Fibroblast of pulmonary artery (primary cell): ENCODE results near the gene PROSER3.

ENCODE experiments used
- DNase-seq: peaks from one replicate; pipeline ENCODE4 v3.0.0-alpha.2; 2010; ENCODE audit warnings: low read depth
- H3K4me3 ChIP-seq: replicated peaks from 2 replicates; pipeline ENCODE4 v1.5.1; 2011; ENCODE audit warnings: low read depth, mild to moderate bottlenecking, control low read depth, low read length, moderate library complexity
- CTCF ChIP-seq: IDR thresholded peaks from 2 replicates; pipeline ENCODE4 v1.5.1; 2011; ENCODE audit warnings: mild to moderate bottlenecking, control low read depth, low read length, inconsistent platforms; ENCODE audit errors: missing control alignments

Gene PROSER3

GRCh38 chr19:35789195-35789977, 31.4 kb downstream of the PROSER3 start:
- no peak overlapping the region for H3K4me3 ChIP-seq
- no peak for TF ChIP-seq CTCF
- DNase-seq = no peak

DNA sequence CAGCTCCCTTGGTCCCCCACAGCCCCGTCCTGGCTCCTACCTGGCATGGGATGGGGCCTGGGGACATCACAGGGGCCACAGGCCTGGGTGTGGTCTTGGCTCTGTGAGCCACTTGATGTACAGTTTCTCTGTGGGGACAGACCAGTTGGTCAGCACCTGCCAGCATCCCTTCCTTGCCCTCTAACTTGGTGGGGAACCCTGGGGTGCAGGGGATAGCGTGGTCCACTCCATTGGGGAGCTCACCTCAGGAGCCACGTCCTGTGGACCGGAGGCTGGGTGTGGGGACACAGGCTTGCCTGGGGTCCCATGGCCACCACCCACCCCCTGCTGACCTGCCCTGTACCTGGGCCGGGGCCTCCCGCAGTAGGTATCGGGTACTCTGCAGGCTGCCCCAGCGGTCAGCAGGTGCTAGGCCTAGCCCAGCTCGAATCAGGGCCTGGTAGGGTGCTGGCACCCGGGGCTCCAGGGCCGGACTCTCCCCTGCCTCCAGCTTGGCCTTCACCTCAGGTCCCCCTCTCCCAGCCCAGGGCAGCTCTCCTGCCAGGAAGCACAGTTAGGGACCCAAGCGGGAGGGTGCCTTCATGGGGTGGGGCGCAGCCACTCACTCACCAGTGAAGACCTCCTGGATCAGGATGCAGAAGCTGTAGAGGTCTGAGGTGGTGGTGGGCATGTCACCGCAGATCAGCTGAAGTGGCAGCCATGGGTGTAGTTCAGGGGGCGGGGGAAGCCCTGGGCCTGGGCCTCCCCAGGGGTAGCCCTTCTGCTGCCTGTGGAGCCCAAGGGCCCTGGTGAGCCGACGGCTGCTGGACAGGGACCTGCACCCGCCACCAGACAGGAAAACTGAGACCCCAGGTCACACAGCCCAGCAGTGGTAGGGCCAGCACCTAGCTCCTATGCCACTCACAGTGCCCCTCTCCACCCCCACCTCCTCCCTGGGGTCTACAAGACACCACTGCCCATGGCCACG, 32.3 kb downstream of the PROSER3 start:
- DNase-seq = no peak
- no peak for TF ChIP-seq CTCF
- no peak overlapping the region for H3K4me3 ChIP-seq

- TF ChIP-seq CTCF = no peak
- no peak for DNase-seq
- no peak overlapping the region for H3K4me3 ChIP-seq
Measured at GRCh38 chr19:35790981-35791813, 33.2 kb downstream of the PROSER3 start.

DNA sequence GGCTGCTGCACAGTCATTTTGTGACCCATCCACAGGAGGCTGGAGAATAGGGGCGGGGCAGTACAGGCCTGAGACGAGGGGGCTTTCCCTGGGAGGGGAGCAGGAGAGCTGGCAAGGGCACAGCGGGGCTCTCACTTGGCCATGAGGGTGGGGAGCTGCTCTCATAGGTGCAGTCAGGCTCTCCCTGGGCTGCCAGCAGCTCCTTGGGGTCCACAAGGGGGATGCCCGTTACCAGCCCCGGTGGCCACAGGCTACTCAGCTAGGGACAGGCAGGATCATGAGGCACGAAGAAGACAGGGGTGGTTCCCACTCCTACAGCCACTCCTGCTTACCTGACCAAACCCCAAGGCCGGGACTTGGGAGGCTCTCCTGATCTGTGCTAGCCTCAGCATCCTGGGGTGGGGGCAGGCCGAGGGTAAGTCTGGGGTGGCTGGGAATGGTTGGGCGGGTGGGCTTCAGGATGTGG, 33.9 kb downstream of the PROSER3 start:
- H3K4me3 ChIP-seq = no peak overlapping the region
- no peak for TF ChIP-seq CTCF
- DNase-seq = no peak

DNA sequence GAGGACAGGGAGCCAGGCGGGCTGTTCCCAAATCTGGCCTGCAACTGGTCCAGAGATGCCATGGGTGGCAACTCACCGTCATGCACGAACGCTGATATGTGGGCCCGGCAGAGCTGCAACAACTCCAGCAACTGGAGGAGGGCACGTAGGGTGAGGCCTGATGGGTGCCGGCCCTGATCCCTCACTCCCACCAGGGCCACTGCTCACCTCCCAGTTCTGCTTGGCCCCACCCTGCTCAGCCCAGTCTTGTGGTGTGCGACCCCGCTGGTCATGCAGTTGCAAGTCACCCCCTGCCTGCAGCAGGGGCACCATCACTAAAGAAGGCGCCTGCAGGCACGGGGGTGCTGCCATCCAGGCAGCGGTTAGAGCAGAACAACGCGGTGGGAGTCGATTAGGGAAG, 34.3 kb downstream of the PROSER3 start:
- TF ChIP-seq CTCF = no peak
- DNase-seq = no peak
- H3K4me3 ChIP-seq = no peak overlapping the region

DNA sequence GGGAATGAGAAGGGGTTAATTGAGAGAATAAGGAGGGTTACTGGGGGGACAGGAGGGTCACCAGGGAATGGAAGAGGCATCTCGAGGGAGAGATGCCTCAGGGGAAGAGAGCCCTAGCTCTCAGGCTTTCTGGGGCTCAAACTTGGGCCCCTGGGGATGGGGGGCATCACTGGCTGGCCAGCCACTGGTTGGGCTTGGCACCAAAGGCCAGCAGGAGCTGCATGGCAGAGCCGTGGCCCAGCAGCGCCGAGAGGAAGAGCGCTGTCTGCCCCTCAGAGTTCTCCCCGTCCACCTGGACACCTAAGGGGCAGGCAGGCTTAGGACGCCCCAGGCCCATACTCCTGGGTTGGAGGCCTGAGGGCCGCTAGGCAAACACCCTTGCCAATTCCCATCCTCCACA, 34.9 kb downstream of the PROSER3 start:
- no peak overlapping the region for H3K4me3 ChIP-seq
- DNase-seq = no peak
- no peak for TF ChIP-seq CTCF
